B cell (primary cell): ENCODE results near the gene DGCR8. TPM values are rescaled to one million over a fixed set of nuclear protein-coding genes. Genes with fewer than 3 reads are reported as not detected.

Source experiments
- ATAC-seq: fragments of 200-7000 bp; cut with Tn5 transposase; one replicate; pipeline ENCODE4 v1.10.0; 2021; ENCODE audit warnings: low read depth, mild to moderate bottlenecking, moderate number of reproducible peaks, moderate library complexity
- CTCF ChIA-PET: fragments of 350-600 bp; sonication (Branson Sonifier 250); formaldehyde crosslinking; loops from one replicate; lab custom pipeline; 2021; ENCODE audit warnings: antibody characterized with exemption, inconsistent platforms; lab: Charles Lee
- POLR2A ChIA-PET: fragments of 350-600 bp; sonication (Branson Sonifier 250); formaldehyde crosslinking; loops from one replicate; lab custom pipeline; 2021; ENCODE audit warnings: antibody characterized with exemption; lab: Charles Lee
- DNase-seq: peaks from one replicate; pipeline ENCODE4 v3.0.0; 2013
- H2AFZ ChIP-seq: 2 replicates; pipeline ENCODE4 v1.6.1; 2012; ENCODE audit warnings: mild to moderate bottlenecking, low read depth, low read length; ENCODE audit not compliant: insufficient read depth, poor library complexity, severe bottlenecking
- H3K27ac ChIP-seq, 2 donors: 1 replicate in 1 of 2; 2 replicates in 1 of 2; pipeline ENCODE4 v1.5.1; 2012 to 2013; ENCODE audit warnings: low read length in 2 of 2, mild to moderate bottlenecking in 2 of 2, moderate library complexity in 1 of 2
- H3K27me3 ChIP-seq, 4 experiments: fragments of 200-600 bp in 1 of 4; sonication (generic) in 1 of 4; replicated peaks in 1 of 4; 1 replicate in 2 of 4; 2 replicates in 2 of 4; pipeline versions ENCODE4 v1.6.1 to v1.7.0; 2013 to 2016; ENCODE audit warnings: low read length in 3 of 4, mild to moderate bottlenecking in 2 of 4, mixed read lengths in 1 of 4, moderate library complexity in 1 of 4; ENCODE audit not compliant: insufficient read depth in 4 of 4, control insufficient read depth in 3 of 4; ENCODE audit errors: control extremely low read depth in 1 of 4
- H3K36me3 ChIP-seq, 2 experiments: replicated peaks in 1 of 2; 1 replicate in 1 of 2; 2 replicates in 1 of 2; pipeline versions ENCODE4 v1.6.1 to v1.7.1; 2013; ENCODE audit warnings: low read length in 1 of 2; ENCODE audit not compliant: insufficient read depth in 2 of 2, control insufficient read depth in 1 of 2; ENCODE audit errors: control extremely low read depth in 1 of 2, extremely low read depth in 1 of 2
- H3K4me1 ChIP-seq, 2 donors: fragments of 200-600 bp in 1 of 2; sonication (generic) in 1 of 2; 1 replicate in 1 of 2; 2 replicates in 1 of 2; pipeline versions ENCODE4 v1.5.1 to v1.6.1; 2013 to 2017; ENCODE audit warnings: low read length in 2 of 2; ENCODE audit not compliant: control insufficient read depth in 2 of 2, insufficient read depth in 2 of 2
- H3K4me2 ChIP-seq: replicated peaks from 2 replicates; pipeline ENCODE3; 2012; ENCODE audit warnings: mild to moderate bottlenecking, low read depth, low read length; ENCODE audit not compliant: poor library complexity, severe bottlenecking
- H3K4me3 ChIP-seq, 5 experiments: fragments of 200-600 bp in 1 of 5; sonication (generic) in 1 of 5; 1 replicate in 3 of 5; 2 replicates in 2 of 5; pipeline versions ENCODE4 v1.5.1 to v1.7.0; 2011 to 2016; ENCODE audit warnings: low read length in 4 of 5, mild to moderate bottlenecking in 4 of 5, low read depth in 2 of 5, control low read depth in 1 of 5, moderate library complexity in 1 of 5; ENCODE audit not compliant: insufficient read depth in 1 of 5; ENCODE audit errors: control extremely low read depth in 1 of 5, extremely low read depth in 1 of 5
- H3K79me2 ChIP-seq: fragments of 200-600 bp; sonication (generic); one replicate; pipeline ENCODE4 v1.6.0; 2016; ENCODE audit warnings: low read length; ENCODE audit not compliant: control insufficient read depth, insufficient read depth
- H3K9ac ChIP-seq: fragments of 200-600 bp; sonication (generic); 2 replicates; pipeline ENCODE4 v1.6.1; 2017; ENCODE audit warnings: mild to moderate bottlenecking, low read length, moderate library complexity
- H3K9me3 ChIP-seq, 3 donors: one replicate each; pipeline versions ENCODE4 v1.6.1 to v1.7.1; 2013; ENCODE audit warnings: low read length in 2 of 3; ENCODE audit not compliant: control insufficient read depth in 2 of 3, insufficient read depth in 1 of 3; ENCODE audit errors: control extremely low read depth in 1 of 3
- H4K20me1 ChIP-seq: 2 replicates; pipeline ENCODE4 v1.6.0; 2012; ENCODE audit warnings: mild to moderate bottlenecking, low read length; ENCODE audit not compliant: insufficient read depth, control insufficient read depth, poor library complexity, severe bottlenecking
- H3K27ac Mint-ChIP-seq: one replicate; pipeline ENCODE4 v1.8.0; 2021; ENCODE audit warnings: mixed read lengths
- H3K27me3 Mint-ChIP-seq: one replicate; pipeline ENCODE4 v1.8.0; 2021; ENCODE audit warnings: mixed read lengths
- H3K4me1 Mint-ChIP-seq: one replicate; pipeline ENCODE4 v1.8.0; 2021; ENCODE audit warnings: mixed read lengths
- H3K4me3 Mint-ChIP-seq: one replicate; pipeline ENCODE4 v1.8.0; 2021; ENCODE audit warnings: mixed read lengths
- H3K9me3 Mint-ChIP-seq: one replicate; pipeline ENCODE4 v1.8.0; 2022; ENCODE audit warnings: mixed read lengths; ENCODE audit not compliant: insufficient read depth
- CTCF ChIP-seq: fragments of 200-600 bp; IDR thresholded peaks from one replicate; pipeline ENCODE4 v1.8.0; 2022; ENCODE audit warnings: antibody characterized with exemption, mild to moderate bottlenecking
- EZH2 ChIP-seq: IDR thresholded peaks from 2 replicates; pipeline ENCODE4 v1.6.1; 2012; ENCODE audit warnings: borderline replicate concordance, low read depth, mild to moderate bottlenecking, moderate library complexity, low read length; ENCODE audit not compliant: insufficient read depth, poor library complexity, severe bottlenecking
- WGBS: methylation state at CpG from one replicate; pipeline ENCODE4 v1.1.5; 2013; ENCODE audit warnings: missing lambda C conversion rate; ENCODE audit not compliant: insufficient coverage; 5-methylcytosine and 5-hydroxymethylcytosine counted together
- intact Hi-C: fragments of 100-400 bp; cut with micrococcal nuclease; formaldehyde crosslinking; loops from one replicate; pipeline ENCODE4 v1.10.0; 2022
- polyA plus RNA-seq: library from polyadenylated mRNA; depleted of rRNA; stranded (reverse); fragments of >200 nt; gene quantifications from 2 replicates; pipeline ENCODE4 v1.2.3, GENCODE V29; 2012
- total RNA-seq, 2 donors: library from RNA; stranded (reverse); fragments of 120-200 nt in 1 of 2; gene quantifications; 1 replicate in 1 of 2; 2 replicates in 1 of 2; pipeline versions ENCODE4 v1.2.3 to v1.2.4, GENCODE V29; 2013 to 2022

The DGCR8 gene
- total and polyA plus RNA-seq, 2 donors (not counting 1 experiment from before 2014, with no cell fraction given), result 19.6 to 43.2 TPM

DNA sequence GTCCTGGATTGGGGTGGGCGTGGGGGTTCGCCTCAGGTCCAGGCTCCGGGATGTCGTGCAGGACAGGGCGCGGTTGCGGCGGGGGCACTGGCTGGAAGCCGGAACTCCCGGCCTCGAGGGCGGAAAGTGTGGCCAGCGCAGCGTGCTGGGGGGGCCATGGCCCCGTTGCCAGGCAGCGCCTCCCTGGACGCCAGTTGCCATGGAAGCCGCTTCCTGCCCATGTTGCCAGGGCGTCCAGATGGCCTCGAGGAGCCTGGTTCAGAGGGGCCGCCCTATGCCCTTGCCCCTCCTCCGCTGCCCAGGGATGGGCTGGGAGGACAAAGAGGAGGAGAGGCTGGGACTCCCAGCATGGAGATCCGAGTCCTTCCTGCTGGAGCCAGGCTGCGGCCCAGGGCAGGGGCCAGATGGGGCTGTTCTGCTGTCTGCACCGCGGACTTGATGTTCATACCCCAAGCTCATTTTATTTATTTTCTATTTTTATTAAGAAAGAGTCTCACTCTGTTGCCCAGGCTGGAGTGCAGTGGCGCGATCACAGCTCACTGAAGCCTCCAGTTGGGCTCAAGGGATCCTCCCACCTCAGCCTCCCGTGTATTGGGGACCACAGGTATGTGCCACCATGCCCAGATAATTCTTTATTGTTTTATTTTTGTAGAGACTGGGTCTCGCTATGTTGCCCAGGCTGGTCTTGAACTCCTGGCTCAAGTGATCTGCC, 75.4 kb downstream of the DGCR8 start:
- TF ChIP-seq EZH2 (no peak), CTCF (no peak)
- ChIA-PET POLR2A (no interaction called here), CTCF (interaction anchor here (0.9 to 2.9 kb wide), 3 partner anchors 83 to 165 kb away, joined by 3 to 19 read pairs (median 8); partner anchors contain the start of gene DGCR6L)
- Histone ChIP-seq H3K9me3 (peaks cover 0 to 7% (median 0%) of the 10 kb centered on the region in 3 donors), H3K4me2 (no peak overlapping the region), H3K36me3 (no peaks in the 10 kb centered on the region), H3K9ac (no peak overlapping the region), H4K20me1 (no peaks in the 10 kb centered on the region), H3K27ac (no peak overlapping the region), H3K79me2 (no peaks in the 10 kb centered on the region), H3K4me3 (no peak overlapping the region), H3K4me1 (peaks cover 0 to 3% of the 10 kb centered on the region in 2 donors), H3K27me3 (peaks cover 0 to 40% (median 10%) of the 10 kb centered on the region in 4 experiments), H2AFZ (no peak overlapping the region)
- intact Hi-C loops, result no loop called here
- Mint-ChIP-seq H3K4me3 (no peak overlapping the region), H3K27me3 (peaks cover 10% of the 10 kb centered on the region), H3K27ac (no peak overlapping the region), H3K9me3 (no peaks in the 10 kb centered on the region), H3K4me1 (peaks cover 2% of the 10 kb centered on the region)
- DNase-seq (no peak), ATAC-seq (no peak)
- 48% methylated on average over 24 of the region's 30 CpGs for WGBS

DNA sequence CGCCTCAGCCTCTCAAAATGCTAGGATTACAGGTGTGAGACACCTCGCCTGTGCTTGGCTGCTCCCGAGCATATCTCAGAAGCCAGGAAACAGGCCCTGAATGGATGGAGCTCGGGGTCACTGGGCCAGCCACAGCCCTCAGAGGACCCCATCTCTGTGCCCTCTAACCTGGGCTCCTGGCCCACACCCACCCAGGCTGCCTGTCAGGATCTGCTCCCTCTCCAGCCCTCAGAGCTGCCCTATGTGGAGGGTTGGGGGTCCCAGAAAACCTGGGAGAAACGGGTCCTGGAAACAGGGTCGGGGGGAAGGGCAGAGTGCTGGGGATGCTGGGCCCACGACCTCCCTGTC, 76.0 kb downstream of the DGCR8 start:
- no peak for TF ChIP-seq EZH2
- TF ChIP-seq CTCF, result no peak
- no peaks in the 10 kb centered on the region for H3K9me3 Mint-ChIP-seq
- H3K4me2 ChIP-seq, result no peak overlapping the region
- no peak overlapping the region for H2AFZ ChIP-seq
- H3K27ac ChIP-seq, result no peak overlapping the region
- ATAC-seq, result no peak
- no peak overlapping the region for H3K4me3 Mint-ChIP-seq
- H3K9ac ChIP-seq, result no peak overlapping the region
- CTCF ChIA-PET, result interaction anchor here (0.9 to 2.9 kb wide), 5 partner anchors 83 to 300 kb away, joined by 3 to 19 read pairs (median 8); partner anchors contain the start of gene DGCR6L
- H3K4me1 ChIP-seq, result peaks cover 0 to 3% of the 10 kb centered on the region in 2 donors
- intact Hi-C loops, result no loop called here
- H3K4me1 Mint-ChIP-seq, result peaks cover 2% of the 10 kb centered on the region
- POLR2A ChIA-PET, result no interaction called here
- no peaks in the 10 kb centered on the region for H3K36me3 ChIP-seq
- H3K9me3 ChIP-seq, result peaks cover 0 to 7% (median 0%) of the 10 kb centered on the region in 3 donors
- no peaks in the 10 kb centered on the region for H4K20me1 ChIP-seq
- H3K27me3 ChIP-seq, result peaks cover 0 to 40% (median 10%) of the 10 kb centered on the region in 4 experiments
- no peak overlapping the region for H3K27ac Mint-ChIP-seq
- WGBS, result 59% methylated on average over 7 of the region's 7 CpGs
- peaks cover 10% of the 10 kb centered on the region for H3K27me3 Mint-ChIP-seq
- H3K79me2 ChIP-seq, result no peaks in the 10 kb centered on the region
- no peak for DNase-seq
- no peak overlapping the region for H3K4me3 ChIP-seq
